H9 (cell line): Measurements from ENCODE around the gene MYRIP. TPM values are rescaled to one million over a fixed set of nuclear protein-coding genes. Genes with fewer than 3 reads are reported as not detected.

Experiments used
- DNase-seq: peaks from one replicate; pipeline ENCODE4 v3.0.0-alpha.2; 2017
- H2AFZ ChIP-seq: one replicate; pipeline ENCODE4 v1.6.1; 2013; ENCODE audit warnings: mild to moderate bottlenecking, low read length, control low read depth, moderate library complexity
- H2AK5ac ChIP-seq: 2 replicates; pipeline ENCODE4 v1.6.1; 2013; ENCODE audit warnings: low read length, control low read depth, mixed read lengths; ENCODE audit not compliant: insufficient read length
- H2BK120ac ChIP-seq: one replicate; pipeline ENCODE4 v1.6.1; 2013; ENCODE audit warnings: low read depth, mild to moderate bottlenecking, low read length, control low read depth, inconsistent platforms; ENCODE audit not compliant: poor library complexity, severe bottlenecking
- H2BK12ac ChIP-seq: 2 replicates; pipeline ENCODE4 v1.6.1; 2013; ENCODE audit warnings: low read length, control low read depth, mixed read lengths, low read depth; ENCODE audit not compliant: insufficient read length
- H2BK15ac ChIP-seq: 2 replicates; pipeline ENCODE4 v1.6.1; 2013; ENCODE audit warnings: low read depth, low read length, control low read depth
- H2BK20ac ChIP-seq: one replicate; pipeline ENCODE4 v1.6.1; 2013; ENCODE audit warnings: low read depth, mild to moderate bottlenecking, low read length, control low read depth, inconsistent platforms; ENCODE audit not compliant: poor library complexity, severe bottlenecking
- H2BK5ac ChIP-seq: 2 replicates; pipeline ENCODE4 v1.6.1; 2013; ENCODE audit warnings: low read length, control low read depth, mixed read lengths; ENCODE audit not compliant: insufficient read length
- H3K14ac ChIP-seq: 2 replicates; pipeline ENCODE4 v1.6.1; 2013; ENCODE audit warnings: low read length, control low read depth; ENCODE audit not compliant: insufficient read depth
- H3K18ac ChIP-seq: 2 replicates; pipeline ENCODE4 v1.6.1; 2013; ENCODE audit warnings: low read depth, mild to moderate bottlenecking, mixed read lengths, low read length, control low read depth; ENCODE audit not compliant: insufficient read length
- H3K23ac ChIP-seq: 2 replicates; pipeline ENCODE4 v1.6.1; 2013; ENCODE audit warnings: low read length, control low read depth, mixed read lengths, low read depth; ENCODE audit not compliant: insufficient read length
- H3K23me2 ChIP-seq: 2 replicates; pipeline ENCODE4 v1.6.1; 2013; ENCODE audit warnings: low read depth, mild to moderate bottlenecking, mixed read lengths, low read length, control low read depth; ENCODE audit not compliant: insufficient read length, poor library complexity, severe bottlenecking
- H3K27ac ChIP-seq: 2 replicates; pipeline ENCODE4 v1.5.1; 2013; ENCODE audit warnings: low read length, control low read depth, mixed read lengths, low read depth; ENCODE audit not compliant: insufficient read length
- H3K27me3 ChIP-seq: 2 replicates; pipeline ENCODE4 v1.6.1; 2013; ENCODE audit warnings: low read length, control low read depth, inconsistent platforms; ENCODE audit not compliant: insufficient read depth
- H3K4ac ChIP-seq: 2 replicates; pipeline ENCODE4 v1.6.1; 2013; ENCODE audit warnings: low read depth, mild to moderate bottlenecking, control low read depth, inconsistent platforms, low read length, moderate library complexity
- H3K4me1 ChIP-seq: 2 replicates; pipeline ENCODE4 v1.6.1; 2013; ENCODE audit warnings: low read length, control low read depth, inconsistent platforms; ENCODE audit not compliant: insufficient read depth
- H3K4me2 ChIP-seq: 2 replicates; pipeline ENCODE4 v1.6.1; 2013; ENCODE audit warnings: low read length, control low read depth, mixed read lengths; ENCODE audit not compliant: insufficient read length, insufficient read depth
- H3K56ac ChIP-seq: 2 replicates; pipeline ENCODE4 v1.6.1; 2013; ENCODE audit warnings: low read depth, mild to moderate bottlenecking, mixed read lengths, low read length, control low read depth; ENCODE audit not compliant: insufficient read length
- H3K79me1 ChIP-seq: 2 replicates; pipeline ENCODE4 v1.6.1; 2013; ENCODE audit warnings: low read depth, mild to moderate bottlenecking, moderate library complexity, low read length, control low read depth, inconsistent platforms; ENCODE audit not compliant: insufficient read depth, poor library complexity, severe bottlenecking
- H3K79me2 ChIP-seq: 2 replicates; pipeline ENCODE4 v1.6.1; 2013; ENCODE audit warnings: low read length, control low read depth, inconsistent platforms; ENCODE audit not compliant: insufficient read depth
- H3K9ac ChIP-seq: 2 replicates; pipeline ENCODE4 v1.6.1; 2013; ENCODE audit warnings: low read length, control low read depth, mixed read lengths; ENCODE audit not compliant: insufficient read length; ENCODE audit errors: extremely low read depth
- H3K9me3 ChIP-seq: one replicate; pipeline ENCODE4 v1.6.1; 2013; ENCODE audit warnings: low read depth, low read length, inconsistent platforms; ENCODE audit not compliant: control insufficient read depth
- H3T11ph ChIP-seq: one replicate; pipeline ENCODE4 v1.6.1; 2013; ENCODE audit warnings: mild to moderate bottlenecking, low read length, control low read depth, inconsistent platforms
- H4K20me1 ChIP-seq: one replicate; pipeline ENCODE4 v1.6.1; 2013; ENCODE audit not compliant: control insufficient read depth, insufficient read length, insufficient read depth
- H4K5ac ChIP-seq: 2 replicates; pipeline ENCODE4 v1.6.1; 2013; ENCODE audit warnings: low read depth, mild to moderate bottlenecking, mixed read lengths, low read length, control low read depth; ENCODE audit not compliant: insufficient read length
- H4K8ac ChIP-seq: replicated peaks from 2 replicates; pipeline ENCODE4 v1.6.1; 2013; ENCODE audit warnings: low read length, control low read depth, mixed read lengths, low read depth; ENCODE audit not compliant: insufficient read length
- H4K91ac ChIP-seq: 2 replicates; pipeline ENCODE4 v1.6.1; 2013; ENCODE audit warnings: low read depth, mild to moderate bottlenecking, moderate library complexity, mixed read lengths, low read length, control low read depth; ENCODE audit not compliant: insufficient read length
- H3K27ac Mint-ChIP-seq, 3 experiments: 2 replicates in 2 of 3; 3 replicates in 1 of 3; pipeline ENCODE4 v1.8.0; 2020 to 2021; ENCODE audit warnings: mixed read lengths in 3 of 3, mild to moderate bottlenecking in 1 of 3, moderate library complexity in 1 of 3
- H3K27me3 Mint-ChIP-seq: 2 replicates; pipeline ENCODE4 v1.8.0; 2021; ENCODE audit warnings: low read depth, mild to moderate bottlenecking, moderate library complexity, mixed read lengths
- H3K36me3 Mint-ChIP-seq, 3 experiments: 2 replicates in 2 of 3; 3 replicates in 1 of 3; pipeline ENCODE4 v1.8.0; 2020 to 2021; ENCODE audit warnings: low read depth in 3 of 3, mixed read lengths in 3 of 3; ENCODE audit not compliant: insufficient read depth in 1 of 3
- H3K4me1 Mint-ChIP-seq, 2 experiments: 2 replicates each; pipeline ENCODE4 v1.8.0; 2020; ENCODE audit warnings: mixed read lengths in 2 of 2
- H3K4me3 Mint-ChIP-seq, 2 experiments: 2 replicates in 1 of 2; 3 replicates in 1 of 2; pipeline ENCODE4 v1.8.0; 2020 to 2021; ENCODE audit warnings: mild to moderate bottlenecking in 2 of 2, mixed read lengths in 2 of 2, moderate library complexity in 1 of 2
- H3K9me3 Mint-ChIP-seq, 2 experiments: 2 replicates in 1 of 2; 3 replicates in 1 of 2; pipeline ENCODE4 v1.8.0; 2020; ENCODE audit warnings: mild to moderate bottlenecking in 2 of 2, mixed read lengths in 2 of 2, moderate library complexity in 1 of 2
- WGBS: extraction: QIAGEN DNeasy Blood & Tissue Kit; methylation state at CpG from one replicate; pipeline ENCODE4 v1.1.7; 2013; ENCODE audit warnings: missing lambda C conversion rate, low lambda C conversion rate, mixed read lengths; ENCODE audit not compliant: insufficient read length; ENCODE audit errors: extremely low coverage; 5-methylcytosine and 5-hydroxymethylcytosine counted together
- total RNA-seq: library from RNA; stranded (reverse); gene quantifications from 2 replicates; pipeline ENCODE4 v1.2.1, GENCODE V29; 2021
- TF ChIP-seq, protein P1 (sequence below): fragments of 200-600 bp; sonication (generic); conservative IDR thresholded peaks from 3 replicates; pipeline ENCODE4 v1.8.0; 2021; ENCODE audit warnings: antibody characterized with exemption, mild to moderate bottlenecking

The MYRIP gene
- total RNA-seq, 1 experiment from 2014 or later: 1.8 TPM

DNA sequence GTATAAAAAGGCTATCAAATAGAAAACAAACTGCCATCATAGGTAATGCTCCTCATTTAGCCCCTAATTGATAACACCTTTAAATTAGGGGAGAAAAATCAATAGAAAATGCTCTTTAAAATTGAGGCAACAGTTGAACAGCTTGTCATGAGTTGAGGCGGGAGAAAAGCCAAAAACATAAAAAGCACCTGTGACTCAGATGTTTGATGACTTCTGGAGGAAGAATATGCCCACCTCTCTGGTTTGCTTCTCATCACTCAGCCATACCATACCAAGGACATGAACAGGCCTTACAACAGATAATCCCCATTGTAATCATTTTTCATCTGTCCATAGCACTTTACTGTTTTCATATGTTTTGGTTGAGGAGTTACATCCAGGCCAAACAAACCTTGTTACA lies 246.0 kb downstream of the MYRIP start:
- no peak overlapping the region for H3K14ac ChIP-seq
- Mint-ChIP-seq H3K27me3 (no peaks in the 10 kb centered on the region), H3K9me3 (peaks cover 6 to 10% of the 10 kb centered on the region in 2 experiments; a peak in 4 of 5 replicates), H3K4me3 (no peak overlapping the region), H3K4me1 (0 out of 4 replicates have a peak, but pooled peaks cover 0 to 3% of the 10 kb centered on the region in 2 experiments), H3K27ac (no peak overlapping the region), H3K36me3 (peaks cover 0 to 3% (median 1%) of the 10 kb centered on the region in 3 experiments; a peak in 3 of 7 replicates)
- H4K5ac ChIP-seq: no peak overlapping the region
- no peak overlapping the region for H2BK120ac ChIP-seq
- no peak for DNase-seq
- no peak overlapping the region for H3K56ac ChIP-seq
- H4K8ac ChIP-seq: no peak overlapping the region
- H3K18ac ChIP-seq: no peak overlapping the region
- H3K4me1 ChIP-seq: no peaks in the 10 kb centered on the region
- no peaks in the 10 kb centered on the region for H4K20me1 ChIP-seq
- H3K27me3 ChIP-seq: no peaks in the 10 kb centered on the region
- no peak overlapping the region for H4K91ac ChIP-seq
- H3K9ac ChIP-seq: no peak overlapping the region
- H3K79me2 ChIP-seq: no peaks in the 10 kb centered on the region
- no peak overlapping the region for H2BK15ac ChIP-seq
- H2AK5ac ChIP-seq: no peak overlapping the region
- no peaks in the 10 kb centered on the region for H3K9me3 ChIP-seq
- no peak overlapping the region for H3T11ph ChIP-seq
- H3K27ac ChIP-seq: no peak overlapping the region
- H2BK12ac ChIP-seq: no peak overlapping the region
- TF ChIP-seq, protein P1, sequence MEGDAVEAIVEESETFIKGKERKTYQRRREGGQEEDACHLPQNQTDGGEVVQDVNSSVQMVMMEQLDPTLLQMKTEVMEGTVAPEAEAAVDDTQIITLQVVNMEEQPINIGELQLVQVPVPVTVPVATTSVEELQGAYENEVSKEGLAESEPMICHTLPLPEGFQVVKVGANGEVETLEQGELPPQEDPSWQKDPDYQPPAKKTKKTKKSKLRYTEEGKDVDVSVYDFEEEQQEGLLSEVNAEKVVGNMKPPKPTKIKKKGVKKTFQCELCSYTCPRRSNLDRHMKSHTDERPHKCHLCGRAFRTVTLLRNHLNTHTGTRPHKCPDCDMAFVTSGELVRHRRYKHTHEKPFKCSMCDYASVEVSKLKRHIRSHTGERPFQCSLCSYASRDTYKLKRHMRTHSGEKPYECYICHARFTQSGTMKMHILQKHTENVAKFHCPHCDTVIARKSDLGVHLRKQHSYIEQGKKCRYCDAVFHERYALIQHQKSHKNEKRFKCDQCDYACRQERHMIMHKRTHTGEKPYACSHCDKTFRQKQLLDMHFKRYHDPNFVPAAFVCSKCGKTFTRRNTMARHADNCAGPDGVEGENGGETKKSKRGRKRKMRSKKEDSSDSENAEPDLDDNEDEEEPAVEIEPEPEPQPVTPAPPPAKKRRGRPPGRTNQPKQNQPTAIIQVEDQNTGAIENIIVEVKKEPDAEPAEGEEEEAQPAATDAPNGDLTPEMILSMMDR: no peak
- no peak overlapping the region for H2BK20ac ChIP-seq
- H2BK5ac ChIP-seq: no peak overlapping the region
- no peak overlapping the region for H3K23ac ChIP-seq
- H3K4ac ChIP-seq: no peak overlapping the region
- no peak overlapping the region for H2AFZ ChIP-seq
- H3K4me2 ChIP-seq: no peak overlapping the region
- no peaks in the 10 kb centered on the region for H3K79me1 ChIP-seq
- no peaks in the 10 kb centered on the region for H3K23me2 ChIP-seq
- WGBS: no CpG with 5 or more reads among the region's 1 CpG
